ENCODE results near the gene SOCS7. TPM values are rescaled to one million over a fixed set of nuclear protein-coding genes. Genes with fewer than 3 reads are reported as not detected.

Gene SOCS7
- total RNA-seq, 1 experiment from 2014 or later = 7.4 TPM

GRCh38 chr17:38418693-38419507, 67.3 kb downstream of the SOCS7 start:
- BruUV-seq (replicated peaks) = no TSS peak
- Histone ChIP-seq H3K27ac (ENCODE audit: low read length) (no peak overlapping the region), H4K20me1 (ENCODE audit: low read length) (no peaks in the 10 kb centered on the region), H3K9me3 (ENCODE audit: low read length) (no peaks in the 10 kb centered on the region), H3K36me3 (ENCODE audit: low read depth, low read length) (no peaks in the 10 kb centered on the region), H3K4me3 (ENCODE audit: low read length) (no peak overlapping the region), H2AFZ (ENCODE audit: low read length) (no peak overlapping the region), H3K4me2 (ENCODE audit: low read length) (0 out of 2 replicates have a peak overlapping the region, but pooled peaks have one; percentile 26), H3K27me3 (ENCODE audit: low read length) (peaks cover 11% of the 10 kb centered on the region), H3K4me1 (ENCODE audit: insufficient read depth, low read length) (0 out of 2 replicates have a peak, but pooled peaks cover 3% of the 10 kb centered on the region), H3K9ac (ENCODE audit: low read length) (no peak overlapping the region), H3K79me2 (ENCODE audit: low read length) (no peaks in the 10 kb centered on the region), H3F3A (ENCODE audit: low read length, unreplicated experiment) (no peaks in the 10 kb centered on the region), H3K9me2 (replicated peaks; ENCODE audit: low read length) (no peaks in the 10 kb centered on the region)
- intact Hi-C loops (cut with micrococcal nuclease) = no loop called here
- ChIA-PET CTCF (interaction anchor here (0.6 kb wide), 2 partner anchors 90 to 139 kb away, joined by 3 read pairs; no protein-coding TSS in a partner anchor), POLR2A (ENCODE audit: unreplicated experiment) (no interaction called here)
- DNase-seq = no peak
- no peak for ATAC-seq
- TF ChIP-seq EZH2phosphoT487 (IDR thresholded peaks at IDR 0.05; ENCODE audit: borderline replicate concordance, low read length) = no peak
- TF ChIP-seq EZH2 (IDR thresholded peaks at IDR 0.05; ENCODE audit: low read length, unreplicated experiment) = no peak
- TF ChIP-seq CTCF (conservative IDR thresholded peaks at IDR 0.05; ENCODE audit: low read depth, low read length) = no peak

DNA sequence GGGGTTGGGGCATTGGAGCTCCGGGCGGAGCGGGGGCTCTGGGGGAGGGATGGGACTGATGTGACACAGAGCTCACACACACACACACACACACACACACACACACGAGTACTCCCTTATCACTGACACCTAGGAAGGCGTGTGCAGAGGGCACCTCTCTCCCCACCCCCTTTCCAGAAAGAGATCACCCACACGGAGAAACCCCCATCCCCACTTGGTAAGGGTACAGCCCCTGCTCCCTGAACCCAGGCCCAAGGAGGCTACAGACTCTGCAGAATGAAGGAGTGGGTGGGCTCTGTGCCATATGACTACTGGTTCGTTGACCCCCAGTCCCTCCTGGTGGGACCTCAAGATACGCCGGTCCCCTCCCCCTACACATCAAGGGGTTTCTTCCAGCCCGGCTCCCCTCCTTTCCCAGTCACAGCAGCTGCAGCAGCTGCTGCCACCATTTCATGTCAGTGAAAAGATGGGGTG, 67.9 kb downstream of the SOCS7 start:
- intact Hi-C loops (cut with micrococcal nuclease) = no loop called here
- TF ChIP-seq EZH2 (IDR thresholded peaks at IDR 0.05; ENCODE audit: low read length, unreplicated experiment) (no peak), CTCF (conservative IDR thresholded peaks at IDR 0.05; ENCODE audit: low read depth, low read length) (no peak), EZH2phosphoT487 (IDR thresholded peaks at IDR 0.05; ENCODE audit: borderline replicate concordance, low read length) (no peak)
- Histone ChIP-seq H3F3A (ENCODE audit: low read length, unreplicated experiment) (no peaks in the 10 kb centered on the region), H3K27ac (ENCODE audit: low read length) (no peak overlapping the region), H3K79me2 (ENCODE audit: low read length) (no peaks in the 10 kb centered on the region), H3K9me2 (replicated peaks; ENCODE audit: low read length) (no peaks in the 10 kb centered on the region), H3K4me1 (ENCODE audit: insufficient read depth, low read length) (0 out of 2 replicates have a peak, but pooled peaks cover 3% of the 10 kb centered on the region), H3K36me3 (ENCODE audit: low read depth, low read length) (no peaks in the 10 kb centered on the region), H3K9me3 (ENCODE audit: low read length) (no peaks in the 10 kb centered on the region), H2AFZ (ENCODE audit: low read length) (no peak overlapping the region), H3K9ac (ENCODE audit: low read length) (no peak overlapping the region), H3K4me3 (ENCODE audit: low read length) (no peak overlapping the region), H3K27me3 (ENCODE audit: low read length) (peaks cover 11% of the 10 kb centered on the region), H4K20me1 (ENCODE audit: low read length) (no peaks in the 10 kb centered on the region), H3K4me2 (ENCODE audit: low read length) (0 out of 2 replicates have a peak overlapping the region, but pooled peaks have one; percentile 26)
- POLR2A ChIA-PET (ENCODE audit: unreplicated experiment) = no interaction called here
- BruUV-seq (replicated peaks) = no TSS peak
- DNase-seq = no peak
- no peak for ATAC-seq
- CTCF ChIA-PET = interaction anchor here (0.6 kb wide), 2 partner anchors 91 to 138 kb away, joined by 3 read pairs; no protein-coding TSS in a partner anchor

- Histone ChIP-seq H3K9me2 (replicated peaks; ENCODE audit: low read length) (no peaks in the 10 kb centered on the region), H3K4me3 (ENCODE audit: low read length) (no peak overlapping the region), H3K9ac (ENCODE audit: low read length) (no peak overlapping the region), H3K4me1 (ENCODE audit: insufficient read depth, low read length) (no peaks in the 10 kb centered on the region), H3K27me3 (ENCODE audit: low read length) (peaks cover 11% of the 10 kb centered on the region), H3K4me2 (ENCODE audit: low read length) (no peak overlapping the region), H3K79me2 (ENCODE audit: low read length) (no peaks in the 10 kb centered on the region), H3K36me3 (ENCODE audit: low read depth, low read length) (no peaks in the 10 kb centered on the region), H3K27ac (ENCODE audit: low read length) (no peak overlapping the region), H4K20me1 (ENCODE audit: low read length) (no peaks in the 10 kb centered on the region), H3K9me3 (ENCODE audit: low read length) (no peaks in the 10 kb centered on the region), H3F3A (ENCODE audit: low read length, unreplicated experiment) (no peaks in the 10 kb centered on the region), H2AFZ (ENCODE audit: low read length) (no peak overlapping the region)
- intact Hi-C loops (cut with micrococcal nuclease) = loop anchor here (10.0 kb wide), 1 partner anchor 244 kb away; no protein-coding TSS in a partner anchor
- ChIA-PET CTCF (no interaction called here), POLR2A (ENCODE audit: unreplicated experiment) (no interaction called here)
- ATAC-seq (no peak), DNase-seq (no peak)
- TF ChIP-seq EZH2 (IDR thresholded peaks at IDR 0.05; ENCODE audit: low read length, unreplicated experiment) = no peak
- TF ChIP-seq EZH2phosphoT487 (IDR thresholded peaks at IDR 0.05; ENCODE audit: borderline replicate concordance, low read length) = no peak
- TF ChIP-seq CTCF (conservative IDR thresholded peaks at IDR 0.05; ENCODE audit: low read depth, low read length) = no peak
- no TSS peak for BruUV-seq (replicated peaks)
Measured at GRCh38 chr17:38420518-38420917, 68.9 kb downstream of the SOCS7 start.

Measured in PC-3 (cell line).